Bronchial epithelial cell (primary cell): Measurements from ENCODE around the gene SMARCB1. TPM values are rescaled to one million over a fixed set of nuclear protein-coding genes. Genes with fewer than 3 reads are reported as not detected.

Source experiments
- DNase-seq: peaks from one replicate; pipeline ENCODE4 v3.0.0-alpha.2; 2010; ENCODE audit warnings: low read depth
- FAIRE-seq: peaks from 2 replicates; lab custom pipeline; 2011; peaks lifted over from hg19 to GRCh38; lab: Jason Lieb, UNC
- H3K27me3 ChIP-seq: 2 replicates; pipeline ENCODE4 v1.5.1; 2011; ENCODE audit warnings: low read length; ENCODE audit not compliant: control insufficient read depth, insufficient read depth
- H3K36me3 ChIP-seq: 2 replicates; pipeline ENCODE4 v1.5.1; 2011; ENCODE audit warnings: low read length; ENCODE audit not compliant: control insufficient read depth, insufficient read depth
- H3K4me3 ChIP-seq: 2 replicates; pipeline ENCODE4 v1.5.1; 2011; ENCODE audit warnings: mild to moderate bottlenecking, low read depth, low read length, control low read depth
- CTCF ChIP-seq: IDR thresholded peaks from 2 replicates; pipeline ENCODE4 v1.5.1; 2011; ENCODE audit warnings: mild to moderate bottlenecking, moderate library complexity, low read length, control low read depth, inconsistent platforms; ENCODE audit not compliant: insufficient read depth, severe bottlenecking
- total RNA-seq: library from RNA; depleted of rRNA; stranded (reverse); fragments of >200 nt; gene quantifications from 2 replicates; pipeline ENCODE4 v1.2.1, GENCODE V29; 2014

The SMARCB1 gene
- total RNA-seq, 1 donor from 2014 or later: 19.5 TPM

- H3K36me3 ChIP-seq: peaks cover 40% of the 10 kb centered on the region
- no peak for FAIRE-seq
- TF ChIP-seq CTCF: no peak
Observed at GRCh38 chr22:23804781-23805291, 18.1 kb downstream of the SMARCB1 start.

GRCh38 chr22:23806837-23807236 lies 20.1 kb downstream of the SMARCB1 start:
- no peak for FAIRE-seq
- Histone ChIP-seq H3K4me3 (no peak overlapping the region), H3K27me3 (no peaks in the 10 kb centered on the region), H3K36me3 (peaks cover 27% of the 10 kb centered on the region)
- DNase-seq: no peak
- no peak for TF ChIP-seq CTCF

More at GRCh38 chr22:23804781-23805291, 18.1 kb downstream of the SMARCB1 start:
- no peaks in the 10 kb centered on the region for H3K27me3 ChIP-seq
- no peak for DNase-seq
- H3K4me3 ChIP-seq: no peak overlapping the region

- Histone ChIP-seq H3K36me3 (peaks cover 13% of the 10 kb centered on the region), H3K4me3 (no peak overlapping the region), H3K27me3 (no peaks in the 10 kb centered on the region)
- TF ChIP-seq CTCF: no peak
- DNase-seq: no peak
- no peak for FAIRE-seq
Observed at GRCh38 chr22:23812378-23812777, 25.6 kb downstream of the SMARCB1 start.

GRCh38 chr22:23815541-23816155 lies 28.9 kb downstream of the SMARCB1 start:
- FAIRE-seq (no peak), DNase-seq (no peak)
- no peak for TF ChIP-seq CTCF
- peaks cover 16% of the 10 kb centered on the region for H3K36me3 ChIP-seq
- H3K27me3 ChIP-seq: no peaks in the 10 kb centered on the region
- H3K4me3 ChIP-seq: no peak overlapping the region

DNA sequence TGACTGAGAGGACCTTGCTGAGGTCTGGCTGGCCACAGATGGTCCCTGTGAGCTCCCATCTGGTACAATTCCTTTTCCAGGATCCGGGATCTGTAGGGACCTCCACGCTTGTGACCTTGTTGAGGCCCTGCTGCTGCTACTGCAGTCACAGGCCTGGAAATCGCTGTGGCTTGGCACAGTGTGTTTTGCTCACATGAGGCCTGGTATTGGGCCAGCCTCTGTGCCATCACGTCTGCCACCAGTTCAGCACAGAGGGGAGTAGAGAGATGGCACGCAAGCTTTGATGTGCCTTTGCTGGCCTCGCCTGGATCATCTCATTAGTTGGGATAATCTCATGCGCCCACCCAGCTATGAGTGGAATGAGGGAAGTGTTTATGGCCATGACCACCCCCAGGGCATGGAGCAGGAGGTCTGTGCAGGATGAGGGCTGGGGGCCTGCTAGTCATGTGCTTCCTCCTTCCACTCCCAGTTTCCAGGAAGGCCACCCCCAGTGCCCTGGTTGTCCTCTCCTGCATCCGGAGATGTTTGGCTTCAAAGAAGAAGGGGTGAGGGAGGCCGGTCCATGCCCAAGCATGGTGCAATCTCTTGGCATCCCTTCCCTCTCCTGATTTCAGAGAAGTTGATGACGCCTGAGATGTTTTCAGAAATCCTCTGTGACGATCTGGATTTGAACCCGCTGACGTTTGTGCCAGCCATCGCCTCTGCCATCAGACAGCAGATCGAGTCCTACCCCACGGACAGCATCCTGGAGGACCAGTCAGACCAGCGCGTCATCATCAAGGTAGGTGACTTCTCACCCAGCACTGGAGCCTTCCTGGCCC lies 29.6 kb downstream of the SMARCB1 start:
- no peaks in the 10 kb centered on the region for H3K27me3 ChIP-seq
- FAIRE-seq (peak; percentile 91), DNase-seq (no peak)
- H3K36me3 ChIP-seq: peaks cover 21% of the 10 kb centered on the region
- no peak overlapping the region for H3K4me3 ChIP-seq
- no peak for TF ChIP-seq CTCF
